Transverse colon (tissue), 4 donors: ENCODE data around the gene NRIP2.

ENCODE experiments used
- POLR2A ChIP-seq: fragments of 450-650 bp; IDR thresholded peaks from one replicate; pipeline ENCODE4 v1.6.1; 2016; ENCODE audit warnings: antibody characterized with exemption, mild to moderate bottlenecking, moderate library complexity
- POLR2AphosphoS5 ChIP-seq, 3 donors: sonication (generic); formaldehyde crosslinking; IDR thresholded peaks; one replicate each; pipeline ENCODE4 v1.6.1; 2016; ENCODE audit warnings: antibody characterized with exemption in 3 of 3
- TF ChIP-seq, protein P1 (sequence below), 5 experiments: fragments of 200-600 bp in 3 of 5; fragments of 450-650 bp in 2 of 5; sonication (generic) in 3 of 5; IDR thresholded peaks; 1 replicate in 2 of 5; 2 replicates in 3 of 5; pipeline ENCODE4 v1.5.1; 2016 to 2017; ENCODE audit warnings: antibody characterized with exemption in 5 of 5, inconsistent platforms in 3 of 5, mild to moderate bottlenecking in 2 of 5, moderate library complexity in 1 of 5

GRCh38 chr12:2793561-2793960 lies 41.3 kb downstream of the NRIP2 start:
- TF ChIP-seq POLR2A (no peak), POLR2AphosphoS5 (IDR thresholded peaks at IDR 0.05) (no peak)
- TF ChIP-seq, protein P1, sequence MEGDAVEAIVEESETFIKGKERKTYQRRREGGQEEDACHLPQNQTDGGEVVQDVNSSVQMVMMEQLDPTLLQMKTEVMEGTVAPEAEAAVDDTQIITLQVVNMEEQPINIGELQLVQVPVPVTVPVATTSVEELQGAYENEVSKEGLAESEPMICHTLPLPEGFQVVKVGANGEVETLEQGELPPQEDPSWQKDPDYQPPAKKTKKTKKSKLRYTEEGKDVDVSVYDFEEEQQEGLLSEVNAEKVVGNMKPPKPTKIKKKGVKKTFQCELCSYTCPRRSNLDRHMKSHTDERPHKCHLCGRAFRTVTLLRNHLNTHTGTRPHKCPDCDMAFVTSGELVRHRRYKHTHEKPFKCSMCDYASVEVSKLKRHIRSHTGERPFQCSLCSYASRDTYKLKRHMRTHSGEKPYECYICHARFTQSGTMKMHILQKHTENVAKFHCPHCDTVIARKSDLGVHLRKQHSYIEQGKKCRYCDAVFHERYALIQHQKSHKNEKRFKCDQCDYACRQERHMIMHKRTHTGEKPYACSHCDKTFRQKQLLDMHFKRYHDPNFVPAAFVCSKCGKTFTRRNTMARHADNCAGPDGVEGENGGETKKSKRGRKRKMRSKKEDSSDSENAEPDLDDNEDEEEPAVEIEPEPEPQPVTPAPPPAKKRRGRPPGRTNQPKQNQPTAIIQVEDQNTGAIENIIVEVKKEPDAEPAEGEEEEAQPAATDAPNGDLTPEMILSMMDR (IDR thresholded peaks at IDR 0.05) = no peak
